Left renal pelvis (tissue), 4 donors: ENCODE results near the gene MYCBPAP. TPM values are rescaled to one million over a fixed set of nuclear protein-coding genes. Genes with fewer than 3 reads are reported as not detected.

Experiments used
- DNase-seq, 4 donors: peaks; one replicate each; pipeline ENCODE4 v3.0.0-alpha.2; 2013; ENCODE audit warnings: low read depth in 4 of 4, low spot score in 3 of 4
- polyA plus RNA-seq, 4 donors: library from polyadenylated mRNA; unstranded; fragments of 120-200 nt; gene quantifications; one replicate each; pipeline ENCODE4 v1.2.1, GENCODE V29; 2013; ENCODE audit not compliant: insufficient read length in 4 of 4

Gene MYCBPAP
- polyA plus RNA-seq, 4 donors: 1.4 to 3.4 (median 2.4) TPM

- no peak for DNase-seq
Measured at GRCh38 chr17:50535407-50535806, 27.2 kb downstream of the MYCBPAP start.

GRCh38 chr17:50536683-50537646 lies 28.7 kb downstream of the MYCBPAP start:
- DNase-seq: no peak

- DNase-seq: no peak
Measured at GRCh38 chr17:50537721-50538548, 29.7 kb downstream of the MYCBPAP start.

GRCh38 chr17:50538549-50539410 lies 30.5 kb downstream of the MYCBPAP start:
- no peak for DNase-seq

- DNase-seq: no peak
Measured at GRCh38 chr17:50539762-50540559, 31.7 kb downstream of the MYCBPAP start.

- DNase-seq: no peak
Measured at GRCh38 chr17:50540560-50541401, 32.5 kb downstream of the MYCBPAP start.

- DNase-seq: no peak
Measured at GRCh38 chr17:50541402-50541715, 33.1 kb downstream of the MYCBPAP start.

- peak in 1 of 4 donors; percentile 77 for DNase-seq
Measured at GRCh38 chr17:50541716-50542688, 33.8 kb downstream of the MYCBPAP start.

GRCh38 chr17:50542795-50543774 lies 34.8 kb downstream of the MYCBPAP start:
- DNase-seq: no peak

- DNase-seq: no peak
Measured at GRCh38 chr17:50544516-50544915, 36.3 kb downstream of the MYCBPAP start.

GRCh38 chr17:50545311-50545710 lies 37.1 kb downstream of the MYCBPAP start:
- DNase-seq: no peak

GRCh38 chr17:50546701-50547034 lies 38.4 kb downstream of the MYCBPAP start:
- no peak for DNase-seq

- DNase-seq: peak in 1 of 4 donors; percentile 76
Measured at GRCh38 chr17:50547035-50547735, 38.9 kb downstream of the MYCBPAP start, which contains the start of gene SPATA20. TSS of gene SPATA20 (plus strand) at chr17:50547174. CDS start at chr17:50547209, 35 bp downstream.

- no peak for DNase-seq
Measured at GRCh38 chr17:50547736-50548083, 39.5 kb downstream of the MYCBPAP start.

GRCh38 chr17:50548831-50549230 lies 40.6 kb downstream of the MYCBPAP start:
- DNase-seq: no peak
